GM12878 (cell line): ENCODE results near the gene HSPA12A. TPM values are rescaled to one million over a fixed set of nuclear protein-coding genes. Genes with fewer than 3 reads are reported as not detected.

Experiments used
- ATAC-seq: fragments of 200-7000 bp; cut with Tn5 transposase; 3 replicates; pipeline ENCODE4 v1.9.1; 2020; ENCODE audit warnings: mild to moderate bottlenecking, moderate library complexity
- BruUV-seq: library from RNA; stranded (reverse); fragments of 400-500 nt; replicated peaks from 2 replicates; lab custom pipeline; 2021; lab: Mats Ljungman, UMichigan
- CTCF ChIA-PET: fragments of 300-600 bp; sonication (Branson Sonifier 250); formaldehyde crosslinking; extraction: SDS; loops from one replicate; lab custom pipeline; 2021; ENCODE audit warnings: inconsistent platforms; lab: Yijun Ruan, JAX
- POLR2A ChIA-PET: fragments of 350-600 bp; formaldehyde crosslinking; extraction: SDS; loops from one replicate; lab custom pipeline; 2021; ENCODE audit warnings: inconsistent platforms; lab: Charles Lee
- RAD21 ChIA-PET: fragments of 300-600 bp; sonication (Branson Sonifier 250); formaldehyde crosslinking; loops from one replicate; lab custom pipeline; 2023; ENCODE audit warnings: antibody characterized with exemption; ENCODE audit not compliant: unreplicated experiment; lab: Charles Lee
- SMC1A ChIA-PET: fragments of 300-600 bp; sonication (Branson Sonifier 250); formaldehyde crosslinking; loops from one replicate; lab custom pipeline; 2023; ENCODE audit not compliant: unreplicated experiment, uncharacterized antibody; lab: Charles Lee
- DNase-seq: peaks from one replicate; pipeline ENCODE4 v3.0.0-alpha.2; 2011; ENCODE audit warnings: low read depth, low spot score
- FAIRE-seq: peaks from 3 replicates; lab custom pipeline; 2011; peaks lifted over from hg19 to GRCh38; lab: Jason Lieb, UNC
- H2AFZ ChIP-seq: 2 replicates; pipeline ENCODE4 v1.6.0; 2011; ENCODE audit warnings: low read depth, low read length, control low read depth; ENCODE audit not compliant: control insufficient read depth
- H3K27ac ChIP-seq: 2 replicates; pipeline ENCODE4 v1.5.1; 2011; ENCODE audit warnings: control low read depth; ENCODE audit not compliant: control insufficient read depth, insufficient read depth
- H3K27me3 ChIP-seq, 2 experiments: replicated peaks in 1 of 2; 2 replicates each; pipeline versions ENCODE4 v1.6.0 to v1.6.1; 2011; ENCODE audit warnings: low read length in 1 of 2; ENCODE audit not compliant: control insufficient read depth in 2 of 2, insufficient read depth in 2 of 2
- H3K36me3 ChIP-seq, 2 experiments: 2 replicates each; pipeline ENCODE4 v1.5.1; 2011; ENCODE audit warnings: low read length in 1 of 2; ENCODE audit not compliant: control insufficient read depth in 2 of 2, insufficient read depth in 2 of 2
- H3K4me1 ChIP-seq: 2 replicates; pipeline ENCODE4 v1.6.1; 2011; ENCODE audit warnings: mild to moderate bottlenecking, low read length, moderate library complexity, mixed read lengths; ENCODE audit not compliant: control insufficient read depth, insufficient read depth
- H3K4me2 ChIP-seq: 2 replicates; pipeline ENCODE4 v1.6.0; 2011; ENCODE audit warnings: control low read depth; ENCODE audit not compliant: control insufficient read depth, insufficient read depth
- H3K4me3 ChIP-seq: fragments of 200-600 bp; sonication (generic); 2 replicates; pipeline ENCODE4 v1.5.1; 2016
- H3K79me2 ChIP-seq: 2 replicates; pipeline ENCODE4 v1.6.0; 2011; ENCODE audit warnings: low read length; ENCODE audit not compliant: control insufficient read depth, insufficient read depth
- H3K9ac ChIP-seq: 2 replicates; pipeline ENCODE4 v1.8.0; 2011; ENCODE audit warnings: low read length, control low read depth, mixed read lengths; ENCODE audit not compliant: control insufficient read depth, insufficient read depth
- H3K9me3 ChIP-seq: replicated peaks from 3 replicates; pipeline ENCODE4 v1.5.1; 2011; ENCODE audit warnings: mild to moderate bottlenecking, low read length; ENCODE audit not compliant: control insufficient read depth, insufficient read depth
- H4K20me1 ChIP-seq: 2 replicates; pipeline ENCODE4 v1.6.0; 2011; ENCODE audit not compliant: control insufficient read depth, insufficient read depth
- ATF7 ChIP-seq: fragments of 450-650 bp; IDR thresholded peaks from 2 replicates; pipeline ENCODE4 v1.6.1; 2016; ENCODE audit warnings: low read depth, mild to moderate bottlenecking
- CTCF ChIP-seq, 3 experiments: IDR thresholded peaks in 2 of 3; conservative IDR thresholded peaks in 1 of 3; 2 replicates each; pipeline ENCODE4 v1.5.1; 2011; ENCODE audit warnings: low read depth in 3 of 3, low read length in 3 of 3, mild to moderate bottlenecking in 3 of 3, control low read depth in 2 of 3, moderate library complexity in 2 of 3, inconsistent platforms in 1 of 3, mixed read lengths in 1 of 3; ENCODE audit not compliant: control insufficient read depth in 2 of 3, insufficient read depth in 1 of 3; ENCODE audit errors: extremely low read depth in 1 of 3
- POLR2AphosphoS2 ChIP-seq: IDR thresholded peaks from 2 replicates; pipeline ENCODE4 v1.6.1; 2011; ENCODE audit warnings: low read depth, mild to moderate bottlenecking, low read length, improper control_type of control experiment, moderate library complexity
- TAF1 ChIP-seq: IDR thresholded peaks from 2 replicates; pipeline ENCODE4 v1.6.1; 2011; ENCODE audit warnings: mild to moderate bottlenecking, low read depth, low read length, borderline replicate concordance
- ZNF384 ChIP-seq: IDR thresholded peaks from 2 replicates; pipeline ENCODE4 v1.6.1; 2012; ENCODE audit warnings: low read depth, mild to moderate bottlenecking, low read length, improper control_type of control experiment, borderline replicate concordance
- WGBS: methylation state at CpG from one replicate; pipeline ENCODE4 v1.1.6; 2016; ENCODE audit warnings: low lambda C conversion rate; ENCODE audit not compliant: insufficient replicate concordance, insufficient coverage; ENCODE audit errors: missing lambda C conversion rate; 5-methylcytosine and 5-hydroxymethylcytosine counted together
- in situ Hi-C: fragments of 300-500 bp; cut with MboI; formaldehyde crosslinking; loops from 9 replicates; pipeline ENCODE4 v1.14.3; 2018; ENCODE audit warnings: mixed read lengths
- intact Hi-C: fragments of 100-400 bp; cut with micrococcal nuclease; formaldehyde crosslinking; loops from one replicate; pipeline ENCODE4 v1.14.2; 2022; ENCODE audit not compliant: unreplicated experiment
- polyA plus RNA-seq, 11 experiments: library from polyadenylated mRNA; depleted of rRNA in 4 of 11; unstranded in 6 of 11; stranded (reverse) in 5 of 11; fragments of >200 nt; fragmentation: Nextera tagmentation in 4 of 11; fragmentation: Illumina TruSeq in 1 of 11; extraction: Ambion mirVana in 4 of 11; extraction: Trizol in 1 of 11; gene quantifications; 1 replicate in 1 of 11; 2 replicates in 10 of 11; pipeline versions ENCODE4 v1.2.1 to v1.2.3, GENCODE V29; 2011 to 2016; ENCODE audit warnings: inconsistent platforms in 2 of 11, missing spikeins in 2 of 11, low read depth in 1 of 11
- total RNA-seq, 4 experiments: library from RNA; depleted of rRNA in 3 of 4; stranded (reverse); fragments of >200 nt in 3 of 4; fragmentation: Illumina TruSeq in 1 of 4; extraction: Trizol in 1 of 4; gene quantifications; 2 replicates each; pipeline versions ENCODE4 v1.2.1 to v1.2.3, GENCODE V29; 2013 to 2021

HSPA12A gene
- total and polyA plus RNA-seq, 10 of the 15 experiments (the other 5 are each of a cell fraction or from before 2014, with no cell fraction given): 0.90 to 20.2 (median 2.8) TPM

GRCh38 chr10:116654816-116655215, 87.5 kb downstream of the HSPA12A start:
- Histone ChIP-seq H3K79me2 (no peaks in the 10 kb centered on the region), H3K9ac (no peak overlapping the region), H3K9me3 (no peaks in the 10 kb centered on the region), H2AFZ (no peak overlapping the region), H3K4me2 (no peak overlapping the region), H3K4me1 (no peaks in the 10 kb centered on the region), H3K27me3 (no peaks in the 10 kb centered on the region), H3K4me3 (no peak overlapping the region), H3K27ac (no peak overlapping the region), H4K20me1 (no peaks in the 10 kb centered on the region), H3K36me3 (no peaks in the 10 kb centered on the region)
- no TSS peak for BruUV-seq
- 12% methylated on average over 4 of the region's 4 CpGs for WGBS
- ChIA-PET RAD21 (no interaction called here), SMC1A (no interaction called here), CTCF (no interaction called here), POLR2A (no interaction called here)
- peak; percentile 59 for ATAC-seq
- DNase-seq: no peak
- in situ Hi-C loops: no loop called here
- no peak for FAIRE-seq
- intact Hi-C loops: no loop called here
- TF ChIP-seq CTCF (IDR thresholded peaks at IDR 0.05 in 2 of 3, conservative IDR thresholded peaks at IDR 0.05 in 1 of 3; ENCODE audit: control insufficient read depth in 2 of 3, extremely low read depth in 1 of 3, insufficient read depth in 1 of 3, low read depth in 3 of 3, low read length in 3 of 3) (peak in 2 of 3 experiments; percentile 15 to 34; a peak in 2 of 6 replicates), TAF1 (no peak)
- TF ChIP-seq, all 136 proteins: peak for 1

GRCh38 chr10:116653885-116654284, 88.5 kb downstream of the HSPA12A start:
- Histone ChIP-seq H3K9me3 (no peaks in the 10 kb centered on the region), H3K4me3 (no peak overlapping the region), H3K27ac (no peak overlapping the region), H3K4me1 (no peaks in the 10 kb centered on the region), H3K27me3 (no peaks in the 10 kb centered on the region), H3K4me2 (no peak overlapping the region), H3K9ac (no peak overlapping the region), H3K36me3 (no peaks in the 10 kb centered on the region), H3K79me2 (no peaks in the 10 kb centered on the region), H2AFZ (no peak overlapping the region), H4K20me1 (no peaks in the 10 kb centered on the region)
- WGBS: 0% methylated on average over 1 of the region's 1 CpG
- in situ Hi-C loops: no loop called here
- no peak for FAIRE-seq
- ChIA-PET SMC1A (no interaction called here), POLR2A (no interaction called here), CTCF (no interaction called here), RAD21 (no interaction called here)
- no peak for TF ChIP-seq POLR2AphosphoS2
- no peak for TF ChIP-seq ZNF384
- TF ChIP-seq ATF7: 0 out of 2 replicates have a peak, but pooled peaks have one; percentile 38
- no peak for DNase-seq
- no peak for ATAC-seq
- BruUV-seq: no TSS peak
- intact Hi-C loops: no loop called here
